K562 (cell line): ENCODE results near the gene AASS. TPM values are rescaled to one million over a fixed set of nuclear protein-coding genes. Genes with fewer than 3 reads are reported as not detected.

ENCODE experiments used
- ATAC-seq: fragments of 200-7000 bp; cut with Tn5 transposase; 3 replicates; pipeline ENCODE4 v1.9.1; 2020; ENCODE audit warnings: moderate library complexity
- BruUV-seq: library from RNA; stranded (reverse); fragments of 400-500 nt; replicated peaks from 2 replicates; lab custom pipeline; 2021; lab: Mats Ljungman, UMichigan
- CTCF ChIA-PET: fragments of 300-600 bp; formaldehyde crosslinking; extraction: SDS; loops from one replicate; lab custom pipeline; 2021; ENCODE audit warnings: low intra/inter-chr PET ratio; lab: Yijun Ruan, JAX
- POLR2A ChIA-PET: fragments of 300-600, 350-650 bp; sonication (Branson Sonifier 250); formaldehyde crosslinking; extraction: SDS; loops from one replicate; lab custom pipeline; 2021; ENCODE audit warnings: antibody characterized with exemption, inconsistent platforms; lab: Yijun Ruan, JAX
- DNase-seq, 4 experiments: peaks; one replicate each; pipeline versions ENCODE4 v3.0.0 to v3.0.0-alpha.2; 2011 to 2018; ENCODE audit warnings: low spot score in 3 of 4, mixed read lengths in 3 of 4; ENCODE audit errors: extremely low read depth in 1 of 4
- FAIRE-seq: peaks from 2 replicates; lab custom pipeline; 2011; peaks lifted over from hg19 to GRCh38; lab: Jason Lieb, UNC
- H2AFZ ChIP-seq: 2 replicates; pipeline ENCODE4 v1.6.0; 2011; ENCODE audit warnings: low read depth, low read length, control low read depth, inconsistent platforms
- H3K27ac ChIP-seq: fragments of 200-600 bp; 3 replicates; pipeline ENCODE4 v1.8.0; 2011; ENCODE audit warnings: low read depth, mild to moderate bottlenecking, control low read depth, inconsistent platforms, low read length, moderate library complexity, mixed read lengths; ENCODE audit errors: extremely low read depth
- H3K27me3 ChIP-seq, 2 experiments: fragments of 300-600 bp in 1 of 2; 2 replicates in 1 of 2; 3 replicates in 1 of 2; pipeline versions ENCODE4 v1.6.0 to v1.8.0; 2011; ENCODE audit warnings: inconsistent platforms in 2 of 2, low read length in 2 of 2, mild to moderate bottlenecking in 1 of 2, mixed read lengths in 1 of 2, moderate library complexity in 1 of 2; ENCODE audit not compliant: control insufficient read depth in 2 of 2, insufficient read depth in 2 of 2
- H3K36me3 ChIP-seq: fragments of 300-600 bp; 3 replicates; pipeline ENCODE4 v1.8.0; 2011; ENCODE audit warnings: mild to moderate bottlenecking, low read length, inconsistent platforms; ENCODE audit not compliant: control insufficient read depth, insufficient read depth
- H3K4me1 ChIP-seq, 2 experiments: fragments of 200-600 bp in 1 of 2; replicated peaks in 1 of 2; 2 replicates in 1 of 2; 3 replicates in 1 of 2; pipeline versions ENCODE4 v1.5.1 to v1.8.0; 2011; ENCODE audit warnings: inconsistent platforms in 2 of 2, low read length in 2 of 2, mild to moderate bottlenecking in 1 of 2, mixed read lengths in 1 of 2, moderate library complexity in 1 of 2; ENCODE audit not compliant: control insufficient read depth in 2 of 2, insufficient read depth in 2 of 2
- H3K4me2 ChIP-seq: 2 replicates; pipeline ENCODE4 v1.6.1; 2011; ENCODE audit warnings: low read length, control low read depth, inconsistent platforms, mixed read lengths; ENCODE audit not compliant: insufficient read depth
- H3K4me3 ChIP-seq: fragments of 200-600 bp; sonication (generic), shearing (Covaris generic); 2 replicates; pipeline ENCODE4 v1.5.1; 2016; ENCODE audit warnings: control low read depth, inconsistent platforms
- H3K79me2 ChIP-seq: fragments of 200-600 bp; 3 replicates; pipeline ENCODE4 v1.8.0; 2011; ENCODE audit warnings: low read length, inconsistent platforms; ENCODE audit not compliant: control insufficient read depth, insufficient read depth
- H3K9ac ChIP-seq, 2 experiments: 2 replicates each; pipeline versions ENCODE4 v1.6.0 to v1.6.1; 2011; ENCODE audit warnings: low read depth in 2 of 2, low read length in 2 of 2, control low read depth in 1 of 2, inconsistent platforms in 1 of 2, mild to moderate bottlenecking in 1 of 2, mixed read lengths in 1 of 2; ENCODE audit not compliant: insufficient read depth in 1 of 2
- H3K9me1 ChIP-seq: one replicate; pipeline ENCODE4 v1.6.0; 2011; ENCODE audit warnings: inconsistent platforms, mild to moderate bottlenecking, low read length, moderate library complexity; ENCODE audit not compliant: control insufficient read depth, insufficient read depth
- H3K9me3 ChIP-seq: replicated peaks from 2 replicates; pipeline ENCODE4 v1.5.1; 2011; ENCODE audit warnings: low read depth, low read length, inconsistent platforms; ENCODE audit not compliant: control insufficient read depth, insufficient read depth
- H4K20me1 ChIP-seq: replicated peaks from 2 replicates; pipeline ENCODE4 v1.6.1; 2011; ENCODE audit warnings: low read length, inconsistent platforms, mixed read lengths; ENCODE audit not compliant: control insufficient read depth, insufficient read depth
- BCLAF1 ChIP-seq, 2 experiments: fragments of 450-650 bp in 1 of 2; IDR thresholded peaks; 2 replicates each; pipeline ENCODE4 v1.6.1; 2011 to 2017; ENCODE audit warnings: low read depth in 2 of 2, antibody characterized with exemption in 1 of 2, borderline replicate concordance in 1 of 2, low read length in 1 of 2, mild to moderate bottlenecking in 1 of 2, mixed read lengths in 1 of 2; ENCODE audit not compliant: control insufficient read depth in 1 of 2
- CBX2 ChIP-seq: fragments of 200-600 bp; sonication (generic); IDR thresholded peaks from one replicate; pipeline ENCODE4 v1.6.1; 2012; ENCODE audit warnings: mild to moderate bottlenecking, low read length, inconsistent platforms; ENCODE audit not compliant: insufficient read depth, poor library complexity, severe bottlenecking
- HDAC1 ChIP-seq, 2 experiments: fragments of 450-650 bp; IDR thresholded peaks; 2 replicates each; pipeline ENCODE4 v1.6.1; 2016 to 2017; ENCODE audit warnings: inconsistent platforms in 1 of 2, mild to moderate bottlenecking in 1 of 2, moderate library complexity in 1 of 2
- HMBOX1 ChIP-seq: sonication (generic); IDR thresholded peaks from 2 replicates; pipeline ENCODE4 v1.6.1; 2016
- KAT8 ChIP-seq: fragments of 450-650 bp; IDR thresholded peaks from 2 replicates; pipeline ENCODE4 v1.6.1; 2016; ENCODE audit warnings: low read depth, mild to moderate bottlenecking
- LEF1 ChIP-seq: fragments of 450-650 bp; IDR thresholded peaks from 2 replicates; pipeline ENCODE4 v1.6.1; 2016; ENCODE audit warnings: mild to moderate bottlenecking
- POLR2H ChIP-seq: IDR thresholded peaks from 2 replicates; pipeline ENCODE4 v1.6.1; 2016; ENCODE audit warnings: missing genetic modification characterization, low read depth, mild to moderate bottlenecking, control low read depth, missing compliant biosample characterization, moderate library complexity
- PYGO2 ChIP-seq: fragments of 450-650 bp; IDR thresholded peaks from 2 replicates; pipeline ENCODE4 v1.6.1; 2016; ENCODE audit warnings: mild to moderate bottlenecking, missing genetic modification characterization, moderate library complexity, missing compliant biosample characterization
- SMAD4 ChIP-seq: fragments of 250-450 bp; sonication (Bioruptor Pico); conservative IDR thresholded peaks from 2 replicates; pipeline ENCODE4 v1.8.0; 2021; ENCODE audit warnings: inconsistent platforms, mild to moderate bottlenecking, moderate library complexity
- STAT5A ChIP-seq: IDR thresholded peaks from 2 replicates; pipeline ENCODE4 v1.6.1; 2012; ENCODE audit warnings: low read length, inconsistent platforms, borderline replicate concordance
- TCF3 ChIP-seq: sonication (generic); formaldehyde crosslinking; IDR thresholded peaks from 2 replicates; pipeline ENCODE4 v1.4.0; 2020; ENCODE audit warnings: mild to moderate bottlenecking, missing genetic modification reagents
- TSHZ1 ChIP-seq: fragments of 250-450 bp; sonication (Bioruptor Pico); IDR thresholded peaks from 2 replicates; pipeline ENCODE4 v1.4.0; 2020; ENCODE audit warnings: mild to moderate bottlenecking, moderate library complexity
- ZFP36 ChIP-seq: fragments of 150-350 bp; IDR thresholded peaks from 2 replicates; pipeline ENCODE4 v1.6.1; 2018; ENCODE audit warnings: low read length, low read depth; ENCODE audit not compliant: partially characterized antibody
- ZFPM2 ChIP-seq: fragments of 250-450 bp; sonication (Bioruptor Pico); IDR thresholded peaks from 2 replicates; pipeline ENCODE4 v1.5.1; 2022; ENCODE audit warnings: mild to moderate bottlenecking
- ZNF444 ChIP-seq: fragments of 250-450 bp; sonication (Bioruptor Pico); IDR thresholded peaks from 2 replicates; pipeline ENCODE4 v1.4.0; 2020; ENCODE audit warnings: mild to moderate bottlenecking, moderate library complexity
- ZNF707 ChIP-seq: fragments of 250-450 bp; sonication (Bioruptor Pico); conservative IDR thresholded peaks from 2 replicates; pipeline ENCODE4 v1.8.0; 2022; ENCODE audit warnings: inconsistent platforms, mild to moderate bottlenecking, moderate library complexity
- WGBS: fragments of 100-300 bp; shearing (Covaris generic); methylation state at CpG from one replicate; pipeline ENCODE4 v1.1.6; 2016; ENCODE audit warnings: low coverage, mixed read lengths; ENCODE audit not compliant: insufficient coverage; ENCODE audit errors: missing lambda C conversion rate; 5-methylcytosine and 5-hydroxymethylcytosine counted together
- in situ Hi-C: fragments of 300-500 bp; cut with MboI; formaldehyde crosslinking; loops from 4 replicates; pipeline ENCODE4 v1.15.0; 2018; ENCODE audit warnings: inconsistent platforms, mixed read lengths
- intact Hi-C: fragments of 100-400 bp; cut with micrococcal nuclease; formaldehyde crosslinking; loops from 2 replicates; pipeline ENCODE4 v1.14.2; 2022
- polyA plus RNA-seq, 8 experiments: library from polyadenylated mRNA; depleted of rRNA in 4 of 8; stranded (reverse) in 5 of 8; unstranded in 3 of 8; fragments of >200 nt; fragmentation: Nextera tagmentation in 2 of 8; fragmentation: Illumina TruSeq in 1 of 8; extraction: Ambion mirVana in 2 of 8; extraction: Trizol in 1 of 8; gene quantifications; 2 replicates each; pipeline versions ENCODE4 v1.2.1 to v1.2.3, GENCODE V29; 2011 to 2014; ENCODE audit warnings: inconsistent platforms in 1 of 8, missing spikeins in 1 of 8
- total RNA-seq, 7 experiments: library from RNA; depleted of rRNA in 6 of 7; stranded (reverse); fragments of >200 nt in 6 of 7; fragmentation: Illumina TruSeq in 2 of 7; extraction: Trizol in 2 of 7; gene quantifications; 2 replicates each; pipeline versions ENCODE4 v1.2.1 to v1.2.3, GENCODE V29; 2011 to 2021; ENCODE audit warnings: low replicate concordance in 1 of 7

AASS gene
- total and polyA plus RNA-seq, 9 of the 15 experiments (the other 6 are each of a cell fraction or from before 2014, with no cell fraction given) = 0.04 to 0.38 (median 0.07) TPM; not detected in 6

GRCh38 chr7:122059542-122059941, 84.5 kb downstream of the AASS start:
- FAIRE-seq (no peak), ATAC-seq (no peak), DNase-seq (no peak)
- WGBS = 0% methylated on average over 4 of the region's 4 CpGs
- in situ Hi-C loops (no loop called here), intact Hi-C loops (no loop called here)
- Histone ChIP-seq H2AFZ (no peak overlapping the region), H3K27me3 (no peaks in the 10 kb centered on the region), H4K20me1 (no peaks in the 10 kb centered on the region), H3K36me3 (no peaks in the 10 kb centered on the region), H3K9me3 (no peaks in the 10 kb centered on the region), H3K9me1 (no peaks in the 10 kb centered on the region), H3K27ac (no peak overlapping the region), H3K79me2 (no peaks in the 10 kb centered on the region), H3K4me3 (no peak overlapping the region), H3K4me2 (no peak overlapping the region), H3K9ac (no peak overlapping the region), H3K4me1 (no peaks in the 10 kb centered on the region)
- no TSS peak for BruUV-seq
- POLR2A ChIA-PET = no interaction called here
- CTCF ChIA-PET = no interaction called here
- TF ChIP-seq LEF1 (no peak), ZFP36 (no peak), STAT5A (no peak), PYGO2 (tag) (no peak), ZNF444 (CRISPR knock-in tag) (no peak), KAT8 (no peak), HDAC1 (IDR thresholded peaks at IDR 0.05) (no peak), TCF3 (no peak), SMAD4 (CRISPR knock-in tag) (no peak), ZFPM2 (CRISPR knock-in tag) (no peak), TSHZ1 (CRISPR knock-in tag) (no peak), BCLAF1 (IDR thresholded peaks at IDR 0.05; ENCODE audit: borderline replicate concordance in 1 of 2, control insufficient read depth in 1 of 2, low read depth in 2 of 2, low read length in 1 of 2) (no peak), CBX2 (no peak), ZNF707 (no peak), HMBOX1 (no peak), POLR2H (tag) (no peak)
